GM12878 (cell line): Measurements from ENCODE around the gene ACYP1.
A peak's percentile ranks its signal among the peaks of the same experiment; 100 is the strongest.

Experiments used
- EZH2 ChIP-seq: IDR thresholded peaks from 2 replicates; pipeline ENCODE4 v1.6.1; 2012; ENCODE audit warnings: low read depth, mild to moderate bottlenecking, control low read depth, inconsistent platforms, low read length, borderline replicate concordance; ENCODE audit not compliant: control insufficient read depth
- MTA3 ChIP-seq: IDR thresholded peaks from 2 replicates; pipeline ENCODE4 v1.6.1; 2012; ENCODE audit warnings: low read length, inconsistent platforms, borderline replicate concordance
- MYC ChIP-seq: IDR thresholded peaks from 2 replicates; pipeline ENCODE4 v1.6.1; 2011; ENCODE audit warnings: mild to moderate bottlenecking, low read length, moderate library complexity, inconsistent platforms; ENCODE audit not compliant: insufficient read depth, insufficient replicate concordance, insufficient read length, severe bottlenecking
- POLR2A ChIP-seq: IDR thresholded peaks from 2 replicates; pipeline ENCODE4 v1.6.1; 2011; ENCODE audit warnings: low read depth, mild to moderate bottlenecking, low read length
- RB1 ChIP-seq: fragments of 450-650 bp; formaldehyde crosslinking; IDR thresholded peaks from 2 replicates; pipeline ENCODE4 v1.6.1; 2017; ENCODE audit warnings: mild to moderate bottlenecking, borderline replicate concordance
- RFX5 ChIP-seq: IDR thresholded peaks from 2 replicates; pipeline ENCODE4 v1.6.1; 2011; ENCODE audit warnings: low read depth, low read length, improper control_type of control experiment
- SP1 ChIP-seq: IDR thresholded peaks from one replicate; pipeline ENCODE4 v1.6.1; 2011; ENCODE audit warnings: low read depth, low read length
- SPI1 ChIP-seq: IDR thresholded peaks from 2 replicates; pipeline ENCODE4 v1.6.1; 2011; ENCODE audit warnings: low read depth, mild to moderate bottlenecking, low read length, moderate library complexity, borderline replicate concordance; ENCODE audit not compliant: insufficient read depth
- ZNF217 ChIP-seq: fragments of 450-650 bp; IDR thresholded peaks from 2 replicates; pipeline ENCODE4 v1.6.1; 2017; ENCODE audit warnings: antibody characterized with exemption, mild to moderate bottlenecking
- ZNF274 ChIP-seq: IDR thresholded peaks from one replicate; pipeline ENCODE4 v1.8.0; 2011; ENCODE audit not compliant: insufficient read length, insufficient read depth
- TF ChIP-seq, protein P1 (sequence below): IDR thresholded peaks from 2 replicates; pipeline ENCODE4 v1.6.1; 2012; ENCODE audit warnings: low read depth, low read length, improper control_type of control experiment
- TF ChIP-seq, protein P2 (sequence below): fragments of 450-650 bp; conservative IDR thresholded peaks from 2 replicates; pipeline ENCODE4 v1.6.1; 2017; ENCODE audit warnings: mild to moderate bottlenecking, moderate library complexity
- TF ChIP-seq, protein P3 (sequence below), 3 experiments: IDR thresholded peaks in 2 of 3; conservative IDR thresholded peaks in 1 of 3; 2 replicates each; pipeline ENCODE4 v1.5.1; 2011; ENCODE audit warnings: low read depth in 3 of 3, low read length in 3 of 3, mild to moderate bottlenecking in 3 of 3, control low read depth in 2 of 3, moderate library complexity in 2 of 3, inconsistent platforms in 1 of 3, mixed read lengths in 1 of 3; ENCODE audit not compliant: control insufficient read depth in 2 of 3, insufficient read depth in 1 of 3; ENCODE audit errors: extremely low read depth in 1 of 3

DNA sequence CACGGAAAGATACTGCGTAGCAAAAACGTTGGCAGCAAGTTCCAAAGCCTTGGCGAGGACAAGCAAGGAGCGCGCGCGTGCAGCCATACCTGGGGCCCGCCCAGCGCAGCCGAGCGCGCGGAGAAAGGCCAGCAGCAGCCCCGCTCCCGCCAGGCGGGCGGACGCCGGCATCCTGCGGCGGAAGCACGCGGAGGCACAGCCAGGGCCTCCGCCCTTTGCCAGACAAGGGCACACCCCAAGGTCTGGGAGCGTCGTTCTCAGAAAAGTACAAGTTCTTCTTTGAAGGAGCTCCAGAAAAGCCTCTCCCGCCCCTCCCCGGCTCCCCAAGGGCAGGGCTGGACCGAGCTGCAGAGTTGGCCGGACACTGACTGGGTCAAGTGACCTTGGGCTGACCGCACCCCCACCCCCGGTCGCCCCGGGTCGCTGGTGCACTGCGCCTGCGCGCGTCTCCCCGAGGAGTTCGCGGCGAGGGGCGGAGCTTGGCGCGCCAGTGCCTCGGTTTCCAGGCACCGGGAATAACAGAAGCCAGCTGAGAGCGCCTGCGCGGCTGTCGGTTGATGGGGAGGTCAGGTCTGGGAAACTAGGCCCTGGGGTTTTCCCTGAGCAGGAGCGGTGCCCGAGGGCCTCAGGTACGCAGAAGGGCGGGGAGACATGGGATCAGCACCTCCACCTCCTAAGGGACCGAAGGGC, 5.4 kb upstream of the ACYP1 start, which contains the start of gene ZC2HC1C:
- peak; percentile 59; the same call in 1 of the 2 replicates for TF ChIP-seq RB1
- no peak for TF ChIP-seq ZNF217
- TF ChIP-seq, protein P1, sequence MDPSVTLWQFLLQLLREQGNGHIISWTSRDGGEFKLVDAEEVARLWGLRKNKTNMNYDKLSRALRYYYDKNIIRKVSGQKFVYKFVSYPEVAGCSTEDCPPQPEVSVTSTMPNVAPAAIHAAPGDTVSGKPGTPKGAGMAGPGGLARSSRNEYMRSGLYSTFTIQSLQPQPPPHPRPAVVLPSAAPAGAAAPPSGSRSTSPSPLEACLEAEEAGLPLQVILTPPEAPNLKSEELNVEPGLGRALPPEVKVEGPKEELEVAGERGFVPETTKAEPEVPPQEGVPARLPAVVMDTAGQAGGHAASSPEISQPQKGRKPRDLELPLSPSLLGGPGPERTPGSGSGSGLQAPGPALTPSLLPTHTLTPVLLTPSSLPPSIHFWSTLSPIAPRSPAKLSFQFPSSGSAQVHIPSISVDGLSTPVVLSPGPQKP: no peak
- peak; percentile 69 for TF ChIP-seq POLR2A
- no peak for TF ChIP-seq EZH2
- TF ChIP-seq MTA3: no peak
- TF ChIP-seq MYC: peak; percentile 88
- TF ChIP-seq ZNF274: no peak
- TF ChIP-seq SP1: peak; percentile 13
- TF ChIP-seq, protein P2, sequence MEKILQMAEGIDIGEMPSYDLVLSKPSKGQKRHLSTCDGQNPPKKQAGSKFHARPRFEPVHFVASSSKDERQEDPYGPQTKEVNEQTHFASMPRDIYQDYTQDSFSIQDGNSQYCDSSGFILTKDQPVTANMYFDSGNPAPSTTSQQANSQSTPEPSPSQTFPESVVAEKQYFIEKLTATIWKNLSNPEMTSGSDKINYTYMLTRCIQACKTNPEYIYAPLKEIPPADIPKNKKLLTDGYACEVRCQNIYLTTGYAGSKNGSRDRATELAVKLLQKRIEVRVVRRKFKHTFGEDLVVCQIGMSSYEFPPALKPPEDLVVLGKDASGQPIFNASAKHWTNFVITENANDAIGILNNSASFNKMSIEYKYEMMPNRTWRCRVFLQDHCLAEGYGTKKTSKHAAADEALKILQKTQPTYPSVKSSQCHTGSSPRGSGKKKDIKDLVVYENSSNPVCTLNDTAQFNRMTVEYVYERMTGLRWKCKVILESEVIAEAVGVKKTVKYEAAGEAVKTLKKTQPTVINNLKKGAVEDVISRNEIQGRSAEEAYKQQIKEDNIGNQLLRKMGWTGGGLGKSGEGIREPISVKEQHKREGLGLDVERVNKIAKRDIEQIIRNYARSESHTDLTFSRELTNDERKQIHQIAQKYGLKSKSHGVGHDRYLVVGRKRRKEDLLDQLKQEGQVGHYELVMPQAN: peak; percentile 53; the same call in 1 of the 2 replicates
- no peak for TF ChIP-seq SPI1
- TF ChIP-seq, protein P3, sequence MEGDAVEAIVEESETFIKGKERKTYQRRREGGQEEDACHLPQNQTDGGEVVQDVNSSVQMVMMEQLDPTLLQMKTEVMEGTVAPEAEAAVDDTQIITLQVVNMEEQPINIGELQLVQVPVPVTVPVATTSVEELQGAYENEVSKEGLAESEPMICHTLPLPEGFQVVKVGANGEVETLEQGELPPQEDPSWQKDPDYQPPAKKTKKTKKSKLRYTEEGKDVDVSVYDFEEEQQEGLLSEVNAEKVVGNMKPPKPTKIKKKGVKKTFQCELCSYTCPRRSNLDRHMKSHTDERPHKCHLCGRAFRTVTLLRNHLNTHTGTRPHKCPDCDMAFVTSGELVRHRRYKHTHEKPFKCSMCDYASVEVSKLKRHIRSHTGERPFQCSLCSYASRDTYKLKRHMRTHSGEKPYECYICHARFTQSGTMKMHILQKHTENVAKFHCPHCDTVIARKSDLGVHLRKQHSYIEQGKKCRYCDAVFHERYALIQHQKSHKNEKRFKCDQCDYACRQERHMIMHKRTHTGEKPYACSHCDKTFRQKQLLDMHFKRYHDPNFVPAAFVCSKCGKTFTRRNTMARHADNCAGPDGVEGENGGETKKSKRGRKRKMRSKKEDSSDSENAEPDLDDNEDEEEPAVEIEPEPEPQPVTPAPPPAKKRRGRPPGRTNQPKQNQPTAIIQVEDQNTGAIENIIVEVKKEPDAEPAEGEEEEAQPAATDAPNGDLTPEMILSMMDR (IDR thresholded peaks at IDR 0.05 in 2 of 3, conservative IDR thresholded peaks at IDR 0.05 in 1 of 3; ENCODE audit: control insufficient read depth in 2 of 3, extremely low read depth in 1 of 3, insufficient read depth in 1 of 3, low read depth in 3 of 3, low read length in 3 of 3): no peak
- TF ChIP-seq RFX5: no peak
